Stimulated activated CD8-positive, alpha-beta memory T cell treated with anti-CD3 and anti-CD28 coated beads, Interleukin-4, amount 100 ng/mL, for 4 hours (primary cell): ENCODE results near the gene MFF.

ENCODE experiments used
- DNase-seq, 2 donors: peaks; one replicate each; pipeline ENCODE4 v3.0.0-alpha.2; 2020; ENCODE audit warnings: low read depth in 2 of 2, low spot score in 1 of 2

Gene MFF

DNA sequence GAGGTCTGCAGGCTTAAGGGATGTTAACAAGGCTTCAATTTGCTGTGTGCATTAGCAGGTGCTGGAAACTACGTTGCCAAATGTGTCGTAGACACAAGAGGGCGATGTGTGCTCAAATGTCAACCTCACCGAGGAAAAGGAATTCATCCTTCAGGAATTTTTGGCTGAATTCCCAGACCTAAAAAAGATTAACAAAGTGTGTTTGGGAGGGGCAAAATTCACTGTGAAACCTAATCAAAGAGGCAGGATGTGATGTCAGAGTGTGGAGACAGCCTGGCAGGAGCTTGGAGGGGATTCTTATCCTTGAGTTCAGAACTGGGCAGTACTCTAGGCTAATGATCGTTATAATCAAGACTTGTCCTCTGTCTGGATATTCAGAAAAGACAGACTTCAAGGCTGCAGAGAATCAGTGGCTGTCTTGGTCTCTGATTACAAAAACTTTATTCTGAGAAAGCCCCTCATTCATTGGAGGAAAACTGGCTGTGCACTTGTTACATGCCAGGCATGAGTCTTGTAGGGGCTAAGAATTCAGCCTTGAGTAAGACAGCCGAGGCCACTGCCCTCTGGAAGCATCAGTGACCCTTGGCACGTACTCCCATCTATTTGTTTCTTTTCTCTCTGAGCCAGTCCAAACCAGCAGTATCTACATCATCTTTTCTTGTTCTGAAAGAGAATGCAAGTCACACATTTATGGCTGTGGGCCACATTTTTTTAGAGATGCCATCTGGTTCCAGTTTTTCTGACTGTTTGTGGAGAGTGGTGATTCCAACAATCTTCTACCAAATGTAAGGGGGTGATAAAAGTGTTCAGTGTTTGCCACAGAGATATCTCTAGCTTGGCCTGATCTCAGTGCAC is 81.4 kb downstream of the MFF start:
- DNase-seq, result no peak
